Smooth muscle cell (in vitro differentiated cells): ENCODE results near the gene STIL. TPM values are rescaled to one million over a fixed set of nuclear protein-coding genes. Genes with fewer than 3 reads are reported as not detected.

ENCODE experiments used
- DNase-seq: peaks from one replicate; lab custom pipeline; 2025; ENCODE audit not compliant: unreplicated experiment; lab: John Stamatoyannopoulos, UW
- H2AFZ ChIP-seq: fragments of 200-600 bp; sonication (generic); 2 replicates; pipeline ENCODE4 v1.6.0; 2016; ENCODE audit warnings: antibody characterized with exemption, low read depth, mild to moderate bottlenecking
- H3F3A ChIP-seq: fragments of 200-600 bp; sonication (generic); 2 replicates; pipeline ENCODE4 v1.6.0; 2017; ENCODE audit warnings: antibody characterized with exemption, low read depth
- H3K27ac ChIP-seq: fragments of 200-600 bp; sonication (generic); 2 replicates; pipeline ENCODE4 v1.5.1; 2016; ENCODE audit warnings: low read depth, mild to moderate bottlenecking
- H3K27me3 ChIP-seq: fragments of 200-600 bp; sonication (generic); 2 replicates; pipeline ENCODE4 v1.6.1; 2016; ENCODE audit warnings: low read depth, mild to moderate bottlenecking
- H3K36me3 ChIP-seq: fragments of 200-600 bp; sonication (generic); 2 replicates; pipeline ENCODE4 v1.5.1; 2016; ENCODE audit warnings: low read depth
- H3K4me1 ChIP-seq: fragments of 200-600 bp; sonication (generic); 2 replicates; pipeline ENCODE4 v1.5.1; 2016; ENCODE audit warnings: low read depth
- H3K4me2 ChIP-seq: fragments of 200-600 bp; sonication (generic); 2 replicates; pipeline ENCODE4 v1.6.0; 2016; ENCODE audit warnings: mild to moderate bottlenecking
- H3K4me3 ChIP-seq: fragments of 200-600 bp; sonication (generic); 2 replicates; pipeline ENCODE4 v1.5.1; 2016; ENCODE audit warnings: mild to moderate bottlenecking
- H3K79me2 ChIP-seq: fragments of 200-600 bp; sonication (generic); 2 replicates; pipeline ENCODE4 v1.6.0; 2016; ENCODE audit warnings: low read depth, mild to moderate bottlenecking
- H3K9ac ChIP-seq: fragments of 200-600 bp; sonication (generic); 2 replicates; pipeline ENCODE4 v1.6.0; 2016; ENCODE audit warnings: low read depth
- H3K9me3 ChIP-seq: fragments of 200-600 bp; sonication (generic); replicated peaks from 2 replicates; pipeline ENCODE4 v1.5.1; 2016; ENCODE audit warnings: low read depth
- H4K20me1 ChIP-seq: fragments of 200-600 bp; sonication (generic); 2 replicates; pipeline ENCODE4 v1.6.0; 2016; ENCODE audit warnings: low read depth
- WGBS: methylation state at CpG from one replicate; pipeline ENCODE4 v1.1.7; 2016; ENCODE audit warnings: low lambda C conversion rate; 5-methylcytosine and 5-hydroxymethylcytosine counted together
- polyA plus RNA-seq: library from polyadenylated mRNA; unstranded; fragments of >200 nt; fragmentation: Nextera tagmentation; extraction: Ambion mirVana; gene quantifications from 2 replicates; pipeline ENCODE4 v1.2.1, GENCODE V29; 2016
- total RNA-seq: library from RNA; depleted of rRNA; stranded (reverse); fragments of >200 nt; gene quantifications from 2 replicates; pipeline ENCODE4 v1.2.3, GENCODE V29; 2014
- TF ChIP-seq, protein P1 (sequence below): fragments of 200-600 bp; sonication (generic); IDR thresholded peaks from 2 replicates; pipeline ENCODE4 v1.5.1; 2017; ENCODE audit warnings: borderline replicate concordance, mild to moderate bottlenecking, antibody characterized with exemption; ENCODE audit not compliant: insufficient read depth, poor library complexity, severe bottlenecking

Gene STIL
- total and polyA plus RNA-seq, 2 experiments from 2014 or later: 4.6 to 6.1 TPM

DNA sequence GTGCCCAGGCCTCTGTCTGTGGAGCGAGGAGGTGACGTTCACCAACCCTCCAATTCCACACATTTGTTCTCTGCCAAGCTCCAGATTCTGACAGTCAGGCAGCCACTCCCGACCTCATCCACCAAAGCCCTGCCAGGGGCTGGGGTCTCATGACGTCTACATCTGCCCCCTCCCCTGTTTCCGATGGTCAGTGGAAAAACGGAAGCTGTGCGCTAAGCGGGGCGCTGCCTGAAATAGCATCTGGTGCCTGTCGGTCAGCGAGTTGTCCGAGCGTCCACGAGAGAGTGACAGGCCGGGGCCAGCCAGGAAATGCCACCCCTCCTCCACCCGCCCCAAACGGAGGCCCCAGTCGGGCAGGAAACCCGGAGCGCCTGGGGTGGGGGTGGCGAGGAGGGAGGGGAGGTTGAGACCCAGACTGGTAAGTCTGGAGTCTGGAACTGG is 78.7 kb downstream of the STIL start:
- Histone ChIP-seq H3K79me2 (no peaks in the 10 kb centered on the region), H3K36me3 (no peaks in the 10 kb centered on the region), H3K4me1 (peaks cover 12% of the 10 kb centered on the region), H2AFZ (no peak overlapping the region), H3K9me3 (no peaks in the 10 kb centered on the region), H3K27me3 (peaks cover 74% of the 10 kb centered on the region), H3K27ac (no peak overlapping the region), H4K20me1 (peaks cover 4% of the 10 kb centered on the region), H3K4me3 (no peak overlapping the region), H3K4me2 (peak overlapping the region; percentile 59), H3F3A (no peaks in the 10 kb centered on the region), H3K9ac (no peak overlapping the region)
- WGBS: 11% methylated on average over 18 of the region's 21 CpGs
- TF ChIP-seq, protein P1, sequence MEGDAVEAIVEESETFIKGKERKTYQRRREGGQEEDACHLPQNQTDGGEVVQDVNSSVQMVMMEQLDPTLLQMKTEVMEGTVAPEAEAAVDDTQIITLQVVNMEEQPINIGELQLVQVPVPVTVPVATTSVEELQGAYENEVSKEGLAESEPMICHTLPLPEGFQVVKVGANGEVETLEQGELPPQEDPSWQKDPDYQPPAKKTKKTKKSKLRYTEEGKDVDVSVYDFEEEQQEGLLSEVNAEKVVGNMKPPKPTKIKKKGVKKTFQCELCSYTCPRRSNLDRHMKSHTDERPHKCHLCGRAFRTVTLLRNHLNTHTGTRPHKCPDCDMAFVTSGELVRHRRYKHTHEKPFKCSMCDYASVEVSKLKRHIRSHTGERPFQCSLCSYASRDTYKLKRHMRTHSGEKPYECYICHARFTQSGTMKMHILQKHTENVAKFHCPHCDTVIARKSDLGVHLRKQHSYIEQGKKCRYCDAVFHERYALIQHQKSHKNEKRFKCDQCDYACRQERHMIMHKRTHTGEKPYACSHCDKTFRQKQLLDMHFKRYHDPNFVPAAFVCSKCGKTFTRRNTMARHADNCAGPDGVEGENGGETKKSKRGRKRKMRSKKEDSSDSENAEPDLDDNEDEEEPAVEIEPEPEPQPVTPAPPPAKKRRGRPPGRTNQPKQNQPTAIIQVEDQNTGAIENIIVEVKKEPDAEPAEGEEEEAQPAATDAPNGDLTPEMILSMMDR: no peak
- DNase-seq: no peak

DNA sequence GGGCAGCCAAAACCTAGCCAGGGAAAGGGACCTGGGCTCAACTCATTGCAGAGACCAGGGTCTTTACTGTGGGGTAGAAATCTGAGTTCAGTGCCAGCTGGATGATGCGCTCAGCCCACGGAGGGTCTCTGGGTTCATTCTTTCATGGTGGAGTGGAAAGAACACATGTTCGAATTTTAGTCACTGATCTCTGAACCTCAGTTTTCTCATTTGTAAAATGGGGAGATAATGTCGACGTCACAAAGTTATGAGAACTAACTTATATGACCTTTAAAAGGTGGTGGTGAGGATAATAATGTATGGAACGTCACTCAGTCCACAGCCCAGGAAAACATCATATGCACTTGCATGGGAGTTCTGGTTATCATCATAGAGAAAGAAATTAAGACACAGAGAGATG is 80.8 kb downstream of the STIL start:
- H3K27ac ChIP-seq: no peak overlapping the region
- no peak overlapping the region for H2AFZ ChIP-seq
- H3K36me3 ChIP-seq: no peaks in the 10 kb centered on the region
- TF ChIP-seq, protein P1: no peak
- H3K4me3 ChIP-seq: no peak overlapping the region
- 69% methylated on average over 6 of the region's 6 CpGs for WGBS
- DNase-seq: no peak
- no peaks in the 10 kb centered on the region for H3K79me2 ChIP-seq
- H3K4me1 ChIP-seq: peaks cover 12% of the 10 kb centered on the region
- H3K4me2 ChIP-seq: no peak overlapping the region
- peaks cover 4% of the 10 kb centered on the region for H4K20me1 ChIP-seq
- H3K27me3 ChIP-seq: peaks cover 84% of the 10 kb centered on the region
- H3K9me3 ChIP-seq: no peaks in the 10 kb centered on the region
- no peaks in the 10 kb centered on the region for H3F3A ChIP-seq
- H3K9ac ChIP-seq: no peak overlapping the region

GRCh38 chr1:47232187-47232874 is 81.6 kb downstream of the STIL start, which contains the start of gene TAL1:
Gene TAL1, minus strand, starts transcription at chr1:47232225. Its CDS starts 6,337 bp downstream, at chr1:47225888.
- H3K79me2 ChIP-seq: no peaks in the 10 kb centered on the region
- peak within 1 kb of the TSS; percentile 88 for H3K4me2 ChIP-seq
- H3K27me3 ChIP-seq: peaks cover 89% of the 10 kb centered on the region
- peak within 1 kb of the TSS; percentile 42 for H3K4me3 ChIP-seq
- peaks cover 4% of the 10 kb centered on the region for H4K20me1 ChIP-seq
- WGBS: 3% methylated on average over 35 of the region's 51 CpGs
- DNase-seq: no peak
- TF ChIP-seq, protein P1: no peak
- no peaks in the 10 kb centered on the region for H3K9me3 ChIP-seq
- H2AFZ ChIP-seq: peak within 1 kb of the TSS; percentile 81
- H3K9ac ChIP-seq: no peak within 1 kb of the TSS
- H3K4me1 ChIP-seq: peaks cover 12% of the 10 kb centered on the region
- H3K36me3 ChIP-seq: no peaks in the 10 kb centered on the region
- H3K27ac ChIP-seq: no peak within 1 kb of the TSS
- H3F3A ChIP-seq: no peaks in the 10 kb centered on the region
